ENCODE data around the gene ARSI. TPM values are rescaled to one million over a fixed set of nuclear protein-coding genes. Genes with fewer than 3 reads are reported as not detected.

The ARSI gene
- total RNA-seq, 1 experiment from 2014 or later, result 0.71 TPM

DNA sequence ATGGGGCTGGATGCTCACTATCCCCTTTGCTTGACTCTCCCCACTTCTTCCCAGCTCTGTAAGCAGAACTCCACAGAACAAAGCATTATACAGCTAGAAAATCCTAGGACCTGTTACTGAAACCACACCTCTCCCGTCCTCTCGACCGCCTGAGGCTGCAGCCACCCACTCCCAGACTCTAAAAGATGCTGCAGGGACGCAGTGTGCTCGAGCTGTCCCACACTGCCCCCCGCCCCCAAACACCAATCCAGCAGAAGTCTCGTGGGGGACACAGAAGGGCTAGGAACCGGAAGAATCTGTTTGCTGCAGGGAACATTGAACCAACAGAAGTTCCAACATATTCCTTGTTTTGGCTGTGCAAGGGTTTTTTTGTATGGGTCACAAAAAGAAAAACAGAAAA, 20.7 kb downstream of the ARSI start:
- no peaks in the 10 kb centered on the region for H3K9me3 Mint-ChIP-seq (ENCODE audit: low read depth, unreplicated experiment)
- H3K27me3 Mint-ChIP-seq (ENCODE audit: unreplicated experiment), result peaks cover 97% of the 10 kb centered on the region
- H3K4me3 Mint-ChIP-seq (ENCODE audit: low read depth, unreplicated experiment), result no peak overlapping the region
- BruUV-seq (replicated peaks), result no TSS peak
- CTCF ChIA-PET, result interaction anchor here (0.6 to 0.9 kb wide), 2 partner anchors 10 to 88 kb away, joined by 4 to 5 read pairs; no protein-coding TSS in a partner anchor
- H3K36me3 Mint-ChIP-seq (ENCODE audit: insufficient read depth, unreplicated experiment), result peaks cover 4% of the 10 kb centered on the region
- no peak for TF ChIP-seq CTCF (IDR thresholded peaks at IDR 0.05; ENCODE audit: unreplicated experiment)
- no peak for DNase-seq
- no peak overlapping the region for H3K27ac Mint-ChIP-seq (ENCODE audit: unreplicated experiment)
- H3K4me1 Mint-ChIP-seq (ENCODE audit: low read depth, unreplicated experiment), result no peaks in the 10 kb centered on the region
- intact Hi-C loops (cut with micrococcal nuclease; ENCODE audit: unreplicated experiment), result no loop called here

DNA sequence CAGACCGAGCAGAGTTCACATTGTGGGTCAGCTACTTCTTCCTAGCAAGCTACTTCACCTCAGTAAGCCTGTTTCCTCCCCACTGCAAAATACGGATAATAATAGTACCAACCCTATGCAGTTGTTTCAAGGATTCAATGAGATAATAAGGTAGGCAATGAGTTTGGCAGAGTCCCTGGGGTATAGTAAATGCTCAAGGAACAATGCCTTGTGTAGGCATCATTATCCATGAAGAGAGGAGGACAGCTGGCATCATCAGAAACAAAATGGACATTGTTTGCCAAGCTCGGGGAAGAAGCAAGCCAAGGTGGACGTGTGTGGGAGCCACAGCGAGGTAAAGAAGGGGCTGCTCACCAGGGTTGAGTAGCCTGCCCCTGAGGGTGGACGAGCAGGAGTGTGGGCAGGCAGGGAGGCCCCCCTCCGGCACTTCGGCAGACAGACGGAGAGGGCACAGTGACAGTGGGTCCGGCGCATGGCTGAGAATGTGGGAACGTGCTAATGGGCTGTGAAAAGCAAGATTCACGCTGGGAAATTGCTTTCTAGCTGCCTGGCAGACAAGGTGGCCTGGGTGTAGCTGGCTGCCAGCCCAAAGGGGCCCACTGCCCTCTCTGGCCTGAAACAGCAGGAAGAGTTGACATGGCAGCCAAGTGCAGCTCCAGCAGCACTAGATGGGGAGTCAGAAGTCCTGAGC, 23.2 kb downstream of the ARSI start:
- CTCF ChIA-PET, result no interaction called here
- no peak for DNase-seq
- Mint-ChIP-seq H3K4me3 (ENCODE audit: low read depth, unreplicated experiment) (no peak overlapping the region), H3K4me1 (ENCODE audit: low read depth, unreplicated experiment) (no peaks in the 10 kb centered on the region), H3K27me3 (ENCODE audit: unreplicated experiment) (peaks cover 90% of the 10 kb centered on the region), H3K9me3 (ENCODE audit: low read depth, unreplicated experiment) (no peaks in the 10 kb centered on the region), H3K27ac (ENCODE audit: unreplicated experiment) (no peak overlapping the region), H3K36me3 (ENCODE audit: insufficient read depth, unreplicated experiment) (peaks cover 4% of the 10 kb centered on the region)
- no TSS peak for BruUV-seq (replicated peaks)
- TF ChIP-seq CTCF (IDR thresholded peaks at IDR 0.05; ENCODE audit: unreplicated experiment), result no peak
- intact Hi-C loops (cut with micrococcal nuclease; ENCODE audit: unreplicated experiment), result no loop called here

- peaks cover 4% of the 10 kb centered on the region for H3K36me3 Mint-ChIP-seq (ENCODE audit: insufficient read depth, unreplicated experiment)
- CTCF ChIA-PET, result no interaction called here
- H3K27me3 Mint-ChIP-seq (ENCODE audit: unreplicated experiment), result peaks cover 90% of the 10 kb centered on the region
- H3K27ac Mint-ChIP-seq (ENCODE audit: unreplicated experiment), result no peak overlapping the region
- BruUV-seq (replicated peaks), result no TSS peak
- TF ChIP-seq CTCF (IDR thresholded peaks at IDR 0.05; ENCODE audit: unreplicated experiment), result no peak
- no peak overlapping the region for H3K4me3 Mint-ChIP-seq (ENCODE audit: low read depth, unreplicated experiment)
- DNase-seq, result no peak
- H3K9me3 Mint-ChIP-seq (ENCODE audit: low read depth, unreplicated experiment), result no peaks in the 10 kb centered on the region
- H3K4me1 Mint-ChIP-seq (ENCODE audit: low read depth, unreplicated experiment), result no peaks in the 10 kb centered on the region
- intact Hi-C loops (cut with micrococcal nuclease; ENCODE audit: unreplicated experiment), result no loop called here
These were observed 23.8 kb downstream of the ARSI start for GRCh38 chr5:150278916-150279315.

DNA sequence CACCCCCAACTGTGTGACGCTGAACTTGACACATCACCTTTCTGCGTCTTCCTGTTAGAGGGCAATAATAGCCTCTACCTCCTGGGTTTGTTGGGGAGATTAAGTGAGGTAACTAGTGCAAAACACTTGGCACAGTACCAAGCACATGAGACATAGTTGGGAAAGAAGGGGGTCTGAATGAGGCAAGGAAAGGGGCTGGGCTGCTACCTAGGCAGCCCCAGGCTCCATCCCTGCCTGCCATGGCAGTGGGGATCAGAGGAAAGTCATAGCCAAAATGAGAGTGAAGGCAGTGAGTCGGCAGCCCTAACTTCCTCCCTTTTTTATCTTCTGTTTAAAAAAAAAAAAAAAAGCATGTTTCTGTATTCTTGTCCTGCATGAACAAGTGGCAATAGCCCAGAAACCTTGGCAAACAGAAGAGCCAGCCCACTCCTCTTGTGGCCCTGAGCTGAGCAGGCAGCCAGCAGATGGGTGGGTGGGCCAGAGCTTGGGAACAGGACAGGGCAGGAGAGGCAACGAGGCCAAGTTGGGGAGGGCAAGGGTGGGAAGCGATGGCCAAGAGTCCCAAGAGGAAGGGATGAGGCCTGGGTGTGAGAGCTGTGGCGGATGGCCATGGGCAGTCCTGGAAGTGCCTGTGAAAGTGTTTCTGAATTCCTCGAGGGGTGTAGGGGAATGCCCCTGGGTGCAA, 24.5 kb downstream of the ARSI start:
- no peak for DNase-seq
- peaks cover 4% of the 10 kb centered on the region for H3K36me3 Mint-ChIP-seq (ENCODE audit: insufficient read depth, unreplicated experiment)
- CTCF ChIA-PET, result no interaction called here
- no peak overlapping the region for H3K4me3 Mint-ChIP-seq (ENCODE audit: low read depth, unreplicated experiment)
- no peak overlapping the region for H3K27ac Mint-ChIP-seq (ENCODE audit: unreplicated experiment)
- no peak for TF ChIP-seq CTCF (IDR thresholded peaks at IDR 0.05; ENCODE audit: unreplicated experiment)
- H3K9me3 Mint-ChIP-seq (ENCODE audit: low read depth, unreplicated experiment), result no peaks in the 10 kb centered on the region
- BruUV-seq (replicated peaks), result no TSS peak
- H3K27me3 Mint-ChIP-seq (ENCODE audit: unreplicated experiment), result peaks cover 90% of the 10 kb centered on the region
- intact Hi-C loops (cut with micrococcal nuclease; ENCODE audit: unreplicated experiment), result no loop called here
- no peaks in the 10 kb centered on the region for H3K4me1 Mint-ChIP-seq (ENCODE audit: low read depth, unreplicated experiment)
